ENCODE data around the gene ZNF385B.
A peak's percentile ranks its signal among the peaks of the same experiment; 100 is the strongest.
"Not testable (repeated sequence)": the region's sequence is repeated elsewhere in the genome, so short reads cannot be mapped to it uniquely, and the experiment has no call there.

The ZNF385B gene

DNA sequence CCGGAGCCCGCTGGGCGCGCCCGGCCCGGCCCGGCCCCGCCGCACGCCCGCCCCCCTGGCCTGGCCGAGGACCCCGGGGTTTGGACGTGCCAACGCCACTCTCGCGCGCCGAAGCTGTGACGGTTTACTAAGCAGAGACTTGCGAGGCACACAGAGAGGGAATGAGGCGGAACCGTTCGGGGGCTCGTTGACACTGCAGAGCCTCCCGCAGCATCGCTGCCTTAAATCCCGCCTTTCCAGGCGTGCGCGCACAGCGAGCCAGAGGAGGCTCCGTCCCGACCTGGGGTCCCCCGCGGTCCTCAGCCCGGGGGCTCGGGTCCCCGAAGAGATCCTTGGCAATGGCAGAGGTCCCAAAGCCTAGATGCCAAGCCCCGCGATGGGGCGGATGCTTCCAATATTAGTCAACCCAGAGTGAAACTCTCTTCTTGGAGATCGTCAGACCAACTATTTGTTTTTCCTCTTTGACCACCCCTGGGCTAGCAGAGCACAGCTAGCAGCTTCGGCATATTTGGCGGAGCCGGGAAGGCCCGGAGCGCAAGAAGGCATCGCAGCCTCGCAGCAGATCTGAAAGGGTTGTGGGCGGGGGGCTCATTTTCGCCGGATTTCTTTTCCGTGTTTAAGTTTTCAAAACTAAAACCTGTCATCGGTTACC, at the start of gene ZNF385B:
Gene ZNF385B, minus strand, starts transcription at position 197 of the 652 bp plus-strand sequence.
- DNase-seq, result peak; percentile 14

GRCh38 chr2:179910735-179911113, 49.3 kb upstream of the ZNF385B start:
- DNase-seq, result no peak

- no peak for DNase-seq
Measured at GRCh38 chr2:179909845-179910734, 48.7 kb upstream of the ZNF385B start.

DNA sequence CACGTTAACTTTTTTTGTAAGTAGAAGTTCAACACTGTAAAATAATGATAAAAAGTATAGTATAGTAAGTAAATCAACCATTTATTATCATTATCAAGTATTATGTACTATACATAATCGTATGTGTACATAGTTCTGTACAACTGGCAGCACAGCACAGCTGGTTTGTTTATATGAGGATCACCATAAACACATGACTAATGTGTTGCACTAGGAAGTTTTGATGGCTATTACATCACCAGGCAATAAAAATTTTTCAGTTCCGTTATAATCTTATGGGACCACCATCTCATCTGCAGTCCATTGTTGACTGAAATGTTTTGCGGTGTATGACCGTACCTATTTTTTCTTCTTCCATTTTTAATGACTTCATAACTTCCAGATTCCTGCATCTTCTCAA, 39.2 kb upstream of the ZNF385B start:
- no peak for DNase-seq

- DNase-seq, result no peak
Measured at GRCh38 chr2:179899666-179900065, 38.3 kb upstream of the ZNF385B start.

GRCh38 chr2:179898873-179899272, 37.5 kb upstream of the ZNF385B start:
- DNase-seq, result peak; percentile 22

DNA sequence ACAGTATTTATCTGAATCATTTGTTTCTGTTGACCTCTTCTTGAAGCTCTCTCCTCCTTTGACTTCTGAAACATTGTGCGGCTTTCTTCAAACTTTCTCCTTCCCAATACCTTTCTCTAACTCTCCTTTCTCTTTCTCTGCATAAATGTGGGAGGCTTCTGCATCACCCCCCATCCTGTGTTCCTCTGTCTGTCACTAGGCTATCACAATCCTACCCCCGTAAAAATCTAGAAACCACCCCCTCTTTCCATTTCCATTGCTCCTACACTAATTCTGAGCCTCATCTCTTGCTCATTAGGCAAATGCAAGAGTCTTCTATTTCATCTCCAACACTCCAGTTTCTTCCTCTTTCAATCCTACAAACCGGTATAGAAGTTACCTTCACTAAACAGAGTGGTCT, 32.2 kb upstream of the ZNF385B start:
- no peak for DNase-seq

- DNase-seq, result no peak
Measured at GRCh38 chr2:179891237-179891636, 29.8 kb upstream of the ZNF385B start.

DNA sequence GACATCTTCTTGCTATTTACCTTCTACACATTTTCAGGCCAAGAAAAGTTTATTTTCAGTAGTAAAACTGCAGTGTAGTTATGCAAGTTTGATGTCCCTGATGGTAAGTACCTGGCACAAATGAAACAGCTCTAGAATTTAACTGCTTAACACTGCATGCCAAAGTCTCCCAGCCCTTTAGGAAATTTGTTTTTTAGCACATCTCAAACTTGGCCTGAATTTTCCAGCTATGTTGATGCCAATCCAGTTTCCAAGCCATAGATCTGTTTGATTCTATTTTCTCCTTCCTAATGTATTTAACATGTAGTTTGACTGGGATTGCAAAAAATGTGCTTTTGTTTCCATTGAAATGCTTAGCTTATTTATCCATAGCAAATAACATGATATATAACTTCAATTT, 29.3 kb upstream of the ZNF385B start:
- DNase-seq, result no peak

- DNase-seq, result not testable (repeated sequence)
Measured at GRCh38 chr2:179888642-179889041, 27.2 kb upstream of the ZNF385B start.

DNA sequence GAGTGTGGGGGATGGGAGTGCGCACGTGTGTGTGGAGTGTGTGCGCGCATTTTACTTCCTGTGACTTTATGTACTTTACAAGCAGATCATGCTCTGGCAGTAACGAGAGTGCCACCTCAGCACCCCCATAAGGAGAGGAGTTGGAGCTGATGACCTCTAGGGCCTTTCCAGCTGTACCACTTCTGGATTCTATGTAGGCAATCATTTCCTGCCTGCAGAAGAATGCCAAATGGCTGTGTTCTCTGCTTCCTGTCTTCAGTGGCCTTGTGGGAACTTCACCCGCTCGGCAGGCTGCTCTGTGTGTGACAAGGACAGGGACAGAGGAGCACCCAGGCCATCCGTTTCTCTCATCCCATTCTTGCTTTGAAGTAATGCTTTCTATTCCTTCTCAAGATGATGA, 22.8 kb upstream of the ZNF385B start:
- no peak for DNase-seq

DNA sequence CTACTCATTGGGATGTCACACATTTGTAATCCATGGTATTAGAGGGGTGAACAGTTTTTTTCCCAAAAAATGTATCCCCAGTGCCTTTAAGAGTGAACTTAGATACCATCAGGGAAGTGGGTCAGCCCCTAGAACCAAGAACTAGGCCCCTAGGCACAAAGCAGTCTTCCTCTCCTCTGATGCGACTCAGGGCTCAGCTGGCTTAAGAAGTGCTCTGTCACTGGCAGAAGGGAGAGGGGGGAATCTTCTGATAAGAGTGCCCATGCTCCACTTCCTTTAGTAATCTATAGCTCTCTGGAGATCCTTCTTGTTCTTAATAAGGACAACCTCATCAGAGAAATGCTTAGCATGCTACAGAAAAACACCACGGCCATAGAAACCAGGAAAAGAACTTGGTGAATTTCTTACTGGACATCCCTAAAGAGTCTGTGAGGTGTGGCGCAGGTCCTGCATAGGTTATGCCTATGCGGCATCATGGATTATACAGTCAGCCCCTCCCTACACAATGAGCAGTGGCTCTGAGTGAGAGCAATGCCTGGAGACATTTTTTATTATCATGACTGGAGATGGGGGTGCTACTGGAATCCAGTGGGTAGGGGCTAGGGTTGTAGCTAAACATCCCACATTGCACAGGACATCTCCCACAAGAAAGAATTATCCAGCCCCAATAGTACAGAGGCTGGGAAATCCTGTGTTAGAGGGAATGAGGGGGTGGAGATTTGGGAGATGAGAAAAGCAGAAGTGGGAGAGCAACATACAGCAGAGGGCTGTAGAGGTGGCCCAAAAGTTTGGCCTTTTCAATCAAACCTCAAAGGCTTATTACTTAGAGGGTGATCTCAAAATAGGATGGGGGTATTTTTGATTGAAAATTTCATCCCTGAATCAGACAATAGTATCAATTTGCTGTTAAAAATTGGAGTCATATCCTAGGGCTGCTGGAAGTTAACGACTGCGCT, 21.7 kb upstream of the ZNF385B start:
- DNase-seq, result no peak

GRCh38 chr2:179877601-179878364, 16.4 kb upstream of the ZNF385B start:
- no peak for DNase-seq

DNA sequence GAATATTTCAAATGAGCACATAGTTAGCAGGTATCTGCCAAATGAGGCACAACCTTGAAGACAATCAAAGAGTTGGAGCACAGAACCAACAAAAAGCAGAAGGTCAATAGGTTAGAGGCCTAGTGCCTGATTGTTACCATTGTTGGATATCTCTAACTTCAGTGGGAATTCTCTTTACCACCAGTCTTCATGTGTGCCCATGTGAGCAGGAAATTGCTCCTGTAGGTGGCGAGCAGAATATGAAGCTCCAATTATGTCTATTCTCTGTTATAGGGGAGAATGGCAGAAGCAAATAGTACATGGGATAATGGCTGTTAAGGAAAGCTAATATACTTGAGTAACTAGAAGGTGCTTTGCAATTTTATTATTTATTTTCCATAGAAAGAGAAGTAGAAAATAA, 14.9 kb upstream of the ZNF385B start:
- DNase-seq, result no peak

GRCh38 chr2:179875864-179876263, 14.5 kb upstream of the ZNF385B start:
- no peak for DNase-seq

DNA sequence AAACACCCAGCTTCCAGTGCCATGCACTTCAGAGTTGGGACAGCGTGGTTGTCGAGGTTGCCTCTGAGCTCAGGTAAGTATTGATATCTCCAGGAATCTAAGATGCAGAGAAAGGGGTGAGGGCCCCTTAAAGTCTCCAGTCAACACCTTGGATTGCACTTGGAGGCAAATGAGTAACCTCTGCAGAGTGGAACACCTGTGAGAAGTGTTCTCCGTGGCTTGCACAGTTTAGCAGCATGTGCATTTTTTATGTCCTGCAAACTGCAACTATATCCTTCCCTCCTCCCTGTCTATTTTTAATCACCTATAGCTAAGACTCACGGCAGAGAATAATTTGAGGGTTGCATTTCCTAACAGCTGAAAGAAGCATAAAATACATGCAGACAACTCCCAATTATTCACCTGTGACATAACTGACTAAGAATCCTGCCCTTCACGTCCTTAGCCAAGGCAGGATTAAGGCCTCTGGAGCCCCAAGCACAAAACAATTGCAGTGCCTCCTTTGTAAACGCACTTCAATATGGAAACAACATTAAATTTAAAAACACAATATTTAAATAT, 1.6 kb upstream of the ZNF385B start:
- DNase-seq, result no peak

GRCh38 chr2:179861027-179861415, 391 bp downstream of the ZNF385B start:
- DNase-seq, result no peak

DNA sequence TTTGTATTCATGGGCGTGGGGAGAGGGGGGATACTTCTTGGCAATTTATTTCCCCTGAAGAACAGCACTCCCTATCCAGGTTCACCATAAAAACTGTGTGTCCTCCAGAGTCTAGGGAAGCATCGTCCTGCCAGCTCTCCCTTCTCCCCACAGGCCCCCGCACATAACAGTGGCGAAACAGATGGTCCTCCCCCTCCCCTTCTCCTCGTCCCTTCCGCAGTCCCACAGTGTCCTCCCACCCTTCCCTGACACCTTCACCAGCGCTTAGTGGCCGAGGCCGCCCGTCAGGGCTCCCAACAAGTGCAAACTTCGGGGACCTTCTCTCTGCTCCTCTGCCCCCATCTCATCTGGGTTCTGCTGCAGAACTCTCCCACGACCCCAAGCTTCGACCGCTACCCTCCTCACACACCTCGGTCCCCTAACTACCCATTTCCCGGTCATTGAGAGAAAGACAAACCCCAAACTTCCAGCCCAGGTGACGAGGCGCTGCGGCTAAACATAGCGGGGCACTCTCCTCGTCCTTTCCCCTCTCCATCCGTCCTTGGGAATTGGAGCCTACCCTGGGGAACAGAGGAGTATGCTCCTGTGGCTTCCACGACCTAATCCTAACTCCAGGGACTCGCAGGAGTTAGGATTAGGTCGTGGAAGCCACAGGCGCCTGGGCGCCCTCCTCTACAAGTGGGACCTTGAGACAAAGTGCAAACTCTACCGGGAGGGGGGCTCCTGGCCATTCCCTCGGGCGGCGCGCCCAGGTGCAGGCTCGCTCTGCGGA, 971 bp downstream of the ZNF385B start:
- no peak for DNase-seq

DNA sequence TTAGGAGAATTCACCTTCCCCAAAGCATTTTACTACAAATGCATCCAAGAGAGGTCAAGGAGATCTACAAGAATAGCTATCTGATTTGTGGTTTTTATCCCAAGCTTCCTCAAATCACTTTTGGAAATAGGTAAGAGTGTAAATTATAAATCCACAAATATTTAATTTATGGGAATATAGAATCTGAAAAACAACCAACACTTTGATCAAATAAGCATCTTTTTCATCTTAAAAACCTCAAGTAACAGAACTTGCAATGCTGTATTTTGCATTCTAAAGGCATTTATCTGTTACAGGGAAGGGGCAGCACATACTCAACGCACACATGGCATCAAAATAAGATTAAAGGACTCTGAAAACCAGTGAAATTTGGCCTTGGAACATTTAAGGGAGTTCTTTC, 1.9 kb downstream of the ZNF385B start:
- DNase-seq, result no peak

GRCh38 chr2:179857236-179857635, 4.2 kb downstream of the ZNF385B start:
- no peak for DNase-seq

- DNase-seq, result no peak
Measured at GRCh38 chr2:179856205-179856604, 5.2 kb downstream of the ZNF385B start.

Data from fibroblast of skin of right quadriceps (primary cell).